Testis (tissue), 3 donors: ENCODE data around the gene BARX2. TPM values are rescaled to one million over a fixed set of nuclear protein-coding genes. Genes with fewer than 3 reads are reported as not detected.

Source experiments
- DNase-seq: peaks from one replicate; pipeline ENCODE4 v3.0.0-alpha.2; 2019
- H3K27ac ChIP-seq, 2 donors: fragments of 200-600 bp; sonication (generic); one replicate each; pipeline ENCODE4 v1.5.1; 2019
- H3K27me3 ChIP-seq: fragments of 200-600 bp; sonication (generic); one replicate; pipeline ENCODE4 v1.5.1; 2019
- H3K36me3 ChIP-seq: fragments of 200-600 bp; sonication (generic); one replicate; pipeline ENCODE4 v1.5.1; 2017; ENCODE audit warnings: low read depth; ENCODE audit errors: missing control alignments
- H3K4me1 ChIP-seq: fragments of 200-600 bp; sonication (generic); one replicate; pipeline ENCODE4 v1.5.1; 2019
- H3K4me3 ChIP-seq, 2 donors: fragments of 200-600 bp; sonication (generic); one replicate each; pipeline ENCODE4 v1.5.1; 2017 to 2019
- H3K9me3 ChIP-seq: fragments of 200-600 bp; sonication (generic); one replicate; pipeline ENCODE4 v1.5.1; 2017
- POLR2A ChIP-seq: fragments of 450-650 bp; IDR thresholded peaks from one replicate; pipeline ENCODE4 v1.6.1; 2017; ENCODE audit warnings: antibody characterized with exemption, mild to moderate bottlenecking, moderate library complexity
- WGBS, 2 donors: methylation state at CpG; one replicate each; pipeline ENCODE4 v1.1.5; 2018; 5-methylcytosine and 5-hydroxymethylcytosine counted together
- intact Hi-C: fragments of 100-400 bp; cut with DNase I; formaldehyde crosslinking; loops from one replicate; pipeline ENCODE4 v1.15.1; 2023; ENCODE audit warnings: low total_unique reads
- polyA plus RNA-seq: library from polyadenylated mRNA; stranded (reverse); fragments of 350-450 nt; fragmentation: Illumina TruSeq; extraction: RNeasy Lipid Tissue Mini Kit (QIAGEN cat#74804); gene quantifications from one replicate; pipeline ENCODE4 v1.2.3, GENCODE V29; 2014; ENCODE audit warnings: low read depth, low replicate concordance; ENCODE audit not compliant: insufficient read depth
- total RNA-seq, 2 donors: library from RNA; depleted of rRNA; stranded (reverse); fragments of >200 nt; gene quantifications; one replicate each; pipeline ENCODE4 v1.2.3, GENCODE V29; 2016
- TF ChIP-seq, protein P1 (sequence below), 3 experiments: fragments of 450-650 bp in 2 of 3; fragments of 200-600 bp in 1 of 3; sonication (generic) in 1 of 3; IDR thresholded peaks; one replicate each; pipeline ENCODE4 v1.5.1; 2016 to 2019; ENCODE audit warnings: antibody characterized with exemption in 3 of 3, mild to moderate bottlenecking in 2 of 3, moderate library complexity in 1 of 3

BARX2 gene
- total and polyA plus RNA-seq, 3 donors from 2014 or later: 4.3 to 5.0 (median 4.5) TPM

DNA sequence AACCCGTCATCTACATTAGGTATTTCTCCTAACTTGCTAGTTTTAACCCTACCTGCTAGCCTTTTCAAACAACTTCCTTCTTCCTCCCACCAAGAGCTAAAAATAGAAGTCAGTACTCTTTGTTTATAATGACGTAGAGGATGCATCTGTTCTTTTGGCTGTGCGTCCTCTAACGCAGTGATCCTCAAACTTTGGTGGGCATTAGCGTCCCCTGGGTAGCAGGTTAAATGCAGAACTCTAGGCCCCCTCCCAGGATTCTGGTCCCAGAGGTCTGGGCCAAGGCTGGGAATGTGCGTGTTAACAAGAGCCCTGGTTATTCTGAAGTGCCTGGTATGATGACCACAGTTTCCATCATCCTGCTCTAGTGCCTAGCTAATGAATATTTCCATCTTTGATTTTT, 67.6 kb downstream of the BARX2 start:
- Histone ChIP-seq H3K27ac (no peak overlapping the region), H3K36me3 (no peaks in the 10 kb centered on the region), H3K4me3 (no peak overlapping the region), H3K27me3 (no peaks in the 10 kb centered on the region), H3K4me1 (no peaks in the 10 kb centered on the region), H3K9me3 (no peaks in the 10 kb centered on the region)
- TF ChIP-seq, protein P1, sequence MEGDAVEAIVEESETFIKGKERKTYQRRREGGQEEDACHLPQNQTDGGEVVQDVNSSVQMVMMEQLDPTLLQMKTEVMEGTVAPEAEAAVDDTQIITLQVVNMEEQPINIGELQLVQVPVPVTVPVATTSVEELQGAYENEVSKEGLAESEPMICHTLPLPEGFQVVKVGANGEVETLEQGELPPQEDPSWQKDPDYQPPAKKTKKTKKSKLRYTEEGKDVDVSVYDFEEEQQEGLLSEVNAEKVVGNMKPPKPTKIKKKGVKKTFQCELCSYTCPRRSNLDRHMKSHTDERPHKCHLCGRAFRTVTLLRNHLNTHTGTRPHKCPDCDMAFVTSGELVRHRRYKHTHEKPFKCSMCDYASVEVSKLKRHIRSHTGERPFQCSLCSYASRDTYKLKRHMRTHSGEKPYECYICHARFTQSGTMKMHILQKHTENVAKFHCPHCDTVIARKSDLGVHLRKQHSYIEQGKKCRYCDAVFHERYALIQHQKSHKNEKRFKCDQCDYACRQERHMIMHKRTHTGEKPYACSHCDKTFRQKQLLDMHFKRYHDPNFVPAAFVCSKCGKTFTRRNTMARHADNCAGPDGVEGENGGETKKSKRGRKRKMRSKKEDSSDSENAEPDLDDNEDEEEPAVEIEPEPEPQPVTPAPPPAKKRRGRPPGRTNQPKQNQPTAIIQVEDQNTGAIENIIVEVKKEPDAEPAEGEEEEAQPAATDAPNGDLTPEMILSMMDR (IDR thresholded peaks at IDR 0.05): no peak
- TF ChIP-seq POLR2A: no peak
- no peak for DNase-seq
- intact Hi-C loops: no loop called here
- 64 to 75% methylated on average over 6 of the region's 6 CpGs for WGBS, 2 donors

DNA sequence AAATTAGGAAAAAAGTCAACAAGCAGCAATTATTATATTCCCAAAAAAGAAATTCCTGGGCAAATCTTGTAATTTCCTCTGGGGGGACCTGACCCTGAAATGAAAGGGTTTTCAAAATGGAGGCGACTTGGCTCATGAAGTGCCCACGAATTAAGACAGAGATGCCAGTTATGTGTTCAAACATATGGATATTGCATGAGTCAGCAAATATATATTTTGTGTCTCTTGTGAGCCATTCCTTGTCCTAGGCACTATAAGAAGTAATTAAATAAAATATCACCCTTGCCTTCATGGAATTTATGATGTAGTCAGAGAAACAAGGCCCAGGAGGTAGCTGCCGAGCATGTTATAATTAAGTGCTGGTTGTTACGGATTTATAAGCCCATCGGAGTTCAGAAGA, 68.6 kb downstream of the BARX2 start:
- Histone ChIP-seq H3K9me3 (no peaks in the 10 kb centered on the region), H3K4me1 (no peaks in the 10 kb centered on the region), H3K27me3 (no peaks in the 10 kb centered on the region), H3K36me3 (no peaks in the 10 kb centered on the region), H3K4me3 (no peak overlapping the region), H3K27ac (no peak overlapping the region)
- intact Hi-C loops: no loop called here
- TF ChIP-seq, protein P1 (IDR thresholded peaks at IDR 0.05): no peak
- TF ChIP-seq POLR2A: no peak
- no peak for DNase-seq
- WGBS, 2 donors: 82 to 87% methylated on average over 5 of the region's 5 CpGs

DNA sequence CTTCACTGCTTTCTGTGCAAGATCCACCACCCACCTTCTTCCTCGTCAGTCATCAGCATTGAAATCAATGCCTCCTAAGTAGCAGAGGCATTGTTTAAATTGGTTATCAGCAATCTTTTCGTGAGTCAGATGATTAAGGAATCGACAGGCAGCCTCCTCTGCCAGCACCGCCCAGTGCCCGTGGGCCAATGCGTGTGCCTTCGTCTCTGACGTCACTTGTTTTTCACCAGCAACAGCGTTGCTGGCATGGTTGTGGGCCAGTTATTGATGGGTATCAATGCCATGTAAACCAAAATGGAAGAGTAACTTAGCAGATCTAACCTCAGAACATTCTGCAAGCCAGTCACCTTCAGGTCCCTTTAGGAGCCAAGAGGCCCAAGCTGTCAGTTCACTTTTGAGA, 69.6 kb downstream of the BARX2 start:
- Histone ChIP-seq H3K27ac (no peak overlapping the region), H3K27me3 (no peaks in the 10 kb centered on the region), H3K9me3 (no peaks in the 10 kb centered on the region), H3K36me3 (no peaks in the 10 kb centered on the region), H3K4me1 (no peaks in the 10 kb centered on the region), H3K4me3 (no peak overlapping the region)
- TF ChIP-seq POLR2A: no peak
- TF ChIP-seq, protein P1 (IDR thresholded peaks at IDR 0.05): no peak
- no peak for DNase-seq
- intact Hi-C loops: no loop called here
- 89 to 91% methylated on average over 9 of the region's 9 CpGs for WGBS, 2 donors

DNA sequence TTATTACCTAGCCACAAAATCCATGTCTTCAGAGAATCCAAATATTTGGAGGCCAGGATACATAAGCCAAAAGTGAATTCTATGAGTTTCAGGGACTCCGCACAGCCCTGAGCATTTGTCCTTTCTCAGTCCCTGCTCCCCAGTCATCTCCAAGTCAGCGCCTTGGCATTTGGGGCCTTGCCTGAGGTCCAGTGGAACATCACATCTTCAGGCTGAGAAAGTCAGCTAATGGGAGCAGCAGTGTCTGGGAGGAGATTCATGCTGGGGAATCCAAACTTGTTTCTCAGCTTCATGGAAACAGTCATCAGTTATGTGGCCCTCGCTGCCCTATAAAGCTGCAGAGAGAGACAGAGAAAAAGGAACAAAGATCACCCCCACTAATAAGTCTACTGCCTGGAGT, 70.9 kb downstream of the BARX2 start:
- no peak for DNase-seq
- no peaks in the 10 kb centered on the region for H3K4me1 ChIP-seq
- WGBS, 2 donors: 91 to 97% methylated on average over 3 of the region's 3 CpGs
- H3K36me3 ChIP-seq: no peaks in the 10 kb centered on the region
- H3K27me3 ChIP-seq: no peaks in the 10 kb centered on the region
- no peak overlapping the region for H3K4me3 ChIP-seq
- H3K27ac ChIP-seq: no peak overlapping the region
- TF ChIP-seq, protein P1 (IDR thresholded peaks at IDR 0.05): no peak
- no peak for TF ChIP-seq POLR2A
- H3K9me3 ChIP-seq: no peaks in the 10 kb centered on the region
- intact Hi-C loops: no loop called here

DNA sequence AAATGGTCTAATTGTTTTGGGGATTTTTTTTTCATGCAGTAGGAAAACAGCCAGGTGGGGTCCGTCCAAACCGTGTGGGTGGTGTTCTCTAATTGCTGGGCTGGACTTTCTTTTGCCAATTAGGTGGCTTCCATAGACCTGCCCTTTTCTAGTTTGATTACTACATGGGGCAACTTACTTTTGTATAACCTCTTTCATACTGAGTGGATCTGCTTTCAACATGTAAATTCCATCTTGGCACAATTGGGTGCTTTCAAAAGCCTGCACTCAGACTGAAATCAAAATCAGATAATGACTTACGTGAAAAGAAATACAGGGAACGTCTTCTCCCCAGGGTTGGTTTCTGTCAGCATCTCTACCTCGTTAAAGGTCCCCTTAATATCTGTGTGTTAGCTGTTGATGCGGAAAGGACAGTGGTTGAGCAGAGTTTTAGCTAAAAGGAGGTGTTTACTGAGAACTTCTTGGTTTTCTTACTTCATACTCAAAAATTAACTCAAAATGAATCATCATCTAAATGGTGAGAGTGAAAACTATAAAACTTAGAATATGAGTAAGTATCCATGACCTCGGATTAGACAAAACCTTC, 72.1 kb downstream of the BARX2 start:
- Histone ChIP-seq H3K27ac (no peak overlapping the region), H3K9me3 (no peaks in the 10 kb centered on the region), H3K4me3 (no peak overlapping the region), H3K4me1 (no peaks in the 10 kb centered on the region), H3K36me3 (no peaks in the 10 kb centered on the region), H3K27me3 (no peaks in the 10 kb centered on the region)
- DNase-seq: no peak
- no peak for TF ChIP-seq POLR2A
- TF ChIP-seq, protein P1 (IDR thresholded peaks at IDR 0.05): no peak
- intact Hi-C loops: no loop called here
- 53 to 66% methylated on average over 7 of the region's 7 CpGs for WGBS, 2 donors
